ENCODE measurements around the gene GRHPR.

The GRHPR gene

DNA sequence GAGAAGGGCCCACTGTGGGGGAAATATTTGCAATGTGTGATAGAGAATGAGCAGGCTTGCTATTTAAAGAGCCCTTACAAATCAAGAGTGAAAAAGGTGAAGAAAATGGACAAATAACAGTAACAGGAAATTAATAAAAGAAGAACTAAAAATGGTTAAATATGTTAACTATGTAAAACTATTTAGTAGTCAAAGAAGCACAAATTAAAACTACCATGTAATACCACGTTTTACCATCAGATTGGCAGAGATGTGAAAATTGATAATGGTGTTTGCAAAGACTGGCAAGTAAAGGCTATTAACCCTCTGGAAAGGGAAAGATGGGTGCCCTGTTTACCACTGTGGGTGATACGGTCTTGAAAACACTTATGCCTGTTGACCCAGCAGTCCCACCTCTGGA lies 23.2 kb upstream of the GRHPR start:
- DNase-seq: no peak

GRCh38 chr9:37404590-37404989 lies 17.9 kb upstream of the GRHPR start:
- DNase-seq: no peak

DNA sequence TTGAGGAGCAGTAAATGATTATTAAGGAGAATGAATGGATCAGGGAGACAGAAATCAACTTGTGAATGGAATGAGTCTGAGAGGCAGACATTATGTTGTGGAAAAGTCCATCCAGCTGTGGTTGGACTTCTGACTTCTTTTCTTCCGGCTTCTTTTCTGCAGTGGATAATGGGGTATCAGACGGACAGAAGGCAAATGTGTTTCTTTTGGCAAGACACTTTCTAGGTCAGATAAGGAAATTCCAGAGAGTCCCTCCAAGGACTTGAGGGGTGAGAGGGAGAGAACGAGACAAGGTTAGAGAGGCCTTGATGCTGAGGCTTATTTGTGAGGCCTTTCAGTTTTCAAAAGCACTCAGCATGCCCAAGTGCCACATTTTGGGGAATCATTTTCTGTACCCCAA lies 17.1 kb upstream of the GRHPR start:
- DNase-seq: no peak

DNA sequence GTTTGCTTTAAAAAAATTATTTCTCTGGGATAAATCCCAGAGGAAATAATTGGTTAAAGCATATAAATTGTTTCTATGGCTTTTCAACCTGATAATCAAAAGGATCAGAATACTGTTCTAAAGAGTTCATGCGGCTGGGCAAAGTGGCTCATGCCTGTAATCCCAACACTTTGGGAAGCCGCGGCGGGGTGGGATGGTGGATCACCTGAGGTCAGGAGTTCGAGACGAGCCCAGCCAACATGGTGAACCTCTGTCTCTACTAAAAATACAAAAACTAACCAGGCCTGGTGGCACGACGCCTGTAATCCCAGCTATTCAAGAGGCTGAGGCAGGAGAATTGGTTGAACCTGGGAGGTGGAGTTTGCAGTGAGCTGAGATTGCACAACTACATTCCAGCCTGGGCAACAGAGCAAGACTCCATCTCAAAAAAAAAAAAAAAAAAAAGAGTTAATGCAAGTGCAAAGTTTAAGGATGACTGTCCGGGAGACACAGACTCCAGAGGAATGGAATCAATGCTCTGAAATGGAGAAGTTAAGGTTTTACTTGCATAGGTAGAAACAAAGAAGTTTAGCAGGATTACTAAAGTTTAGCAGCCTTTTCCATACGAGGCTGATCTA lies 16.6 kb upstream of the GRHPR start:
- no peak for DNase-seq

DNA sequence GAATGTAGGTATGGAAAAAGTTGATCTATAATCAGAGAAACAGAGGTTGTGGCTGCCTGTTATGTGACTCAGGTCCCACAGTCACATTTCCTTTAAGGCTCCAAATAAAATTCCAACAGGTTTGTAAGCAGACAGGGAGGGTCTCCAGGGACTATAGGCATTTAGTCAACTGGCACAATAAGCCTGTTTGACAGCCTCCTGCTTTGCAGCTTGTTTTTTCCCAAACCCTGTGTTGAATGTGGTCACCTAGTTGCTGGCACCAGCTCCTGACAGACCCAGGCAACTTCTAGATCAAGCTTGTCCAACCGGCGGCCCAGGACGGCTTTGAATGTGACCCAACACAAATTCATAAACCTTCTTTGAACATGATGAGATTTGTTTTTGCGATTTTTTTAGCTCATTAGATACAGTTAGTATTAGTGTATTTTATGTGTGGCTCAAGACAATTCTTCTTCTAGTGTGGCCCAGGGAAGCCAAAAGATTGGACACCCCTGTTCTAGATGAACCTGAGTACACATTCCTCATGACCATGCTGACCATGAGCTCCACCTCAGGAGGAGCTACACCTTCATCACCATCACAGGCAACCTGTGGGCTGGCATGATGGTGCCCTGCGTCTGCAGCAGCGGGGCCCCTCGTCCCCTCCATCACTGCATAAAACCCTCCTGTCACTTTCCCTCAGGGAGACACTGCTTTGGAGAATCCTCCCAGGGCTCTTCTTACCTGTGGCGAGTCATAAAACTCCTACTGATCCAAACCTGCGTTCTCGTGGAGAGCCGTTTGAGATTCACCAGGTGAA lies 15.7 kb upstream of the GRHPR start:
- DNase-seq: no peak

- DNase-seq: no peak
These were observed 15.0 kb upstream of the GRHPR start for GRCh38 chr9:37407468-37407867.

DNA sequence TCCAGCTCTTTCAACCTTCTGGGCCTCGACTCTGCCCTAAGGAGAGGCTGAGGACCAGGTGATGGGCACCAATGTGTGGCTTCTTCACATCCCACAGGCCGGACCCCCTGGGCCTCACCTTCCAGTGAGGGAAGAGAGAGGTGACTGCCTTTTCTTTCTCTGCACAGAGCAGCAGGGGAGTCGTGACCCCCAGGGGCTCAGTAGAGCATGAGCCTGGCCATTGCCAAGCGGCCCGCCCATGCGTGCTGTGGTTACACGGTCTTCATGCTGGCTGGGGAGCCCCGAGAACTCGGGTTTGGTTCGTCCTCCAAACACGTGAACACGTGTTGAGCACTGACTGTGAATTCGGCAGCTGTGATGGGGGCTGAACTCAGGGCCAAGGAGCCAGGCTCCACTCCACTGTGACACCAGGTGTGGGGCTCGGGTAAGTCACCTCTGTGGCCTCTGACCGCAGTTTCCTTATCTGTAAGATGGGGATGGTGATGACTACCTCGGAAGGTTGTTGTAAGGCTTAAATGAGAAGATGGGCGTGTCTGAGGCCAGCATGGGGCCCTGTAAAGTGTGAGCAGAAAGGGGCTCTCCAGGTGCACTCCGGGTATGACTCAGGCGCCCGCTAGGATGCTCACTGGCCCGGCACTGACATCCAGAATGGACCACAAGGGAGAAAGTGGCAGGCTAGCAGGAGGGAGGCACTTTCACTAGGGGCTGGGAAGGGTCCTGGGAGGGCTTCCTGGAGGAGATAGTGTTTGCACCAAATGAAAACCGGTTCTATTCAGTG lies 13.4 kb upstream of the GRHPR start:
- DNase-seq: no peak

DNA sequence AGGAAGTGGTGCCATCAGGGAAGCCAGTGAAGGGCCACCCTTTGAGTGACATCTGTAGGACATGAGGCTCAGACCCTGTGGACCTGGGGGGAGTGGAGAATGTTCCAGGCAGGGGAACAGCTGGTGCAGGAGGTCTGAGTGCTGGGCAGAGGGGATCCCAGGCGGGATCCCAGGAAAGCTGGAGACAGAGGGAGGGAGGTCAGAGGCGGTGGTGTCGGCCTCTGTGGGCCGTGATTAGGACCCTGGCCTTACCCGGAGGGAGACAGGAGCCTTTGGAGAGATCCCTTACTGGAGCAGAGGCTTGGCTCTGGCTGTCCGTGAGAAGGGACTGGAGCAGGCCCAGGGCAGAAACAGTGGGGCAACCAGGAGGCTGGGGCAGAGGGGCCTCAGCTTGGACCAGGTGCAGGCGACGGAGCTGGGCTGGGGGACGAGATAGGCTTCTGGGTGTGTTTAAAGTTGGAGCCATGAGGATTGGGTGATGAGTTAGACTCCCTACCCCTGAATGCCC lies 12.1 kb upstream of the GRHPR start:
- no peak for DNase-seq

GRCh38 chr9:37410969-37411785 lies 11.3 kb upstream of the GRHPR start:
- peak in 1 of 4 experiments; percentile 26 for DNase-seq

GRCh38 chr9:37412431-37413151 lies 9.9 kb upstream of the GRHPR start:
- DNase-seq: no peak

- no peak for DNase-seq
These were observed 9.2 kb upstream of the GRHPR start for GRCh38 chr9:37413311-37413710.

DNA sequence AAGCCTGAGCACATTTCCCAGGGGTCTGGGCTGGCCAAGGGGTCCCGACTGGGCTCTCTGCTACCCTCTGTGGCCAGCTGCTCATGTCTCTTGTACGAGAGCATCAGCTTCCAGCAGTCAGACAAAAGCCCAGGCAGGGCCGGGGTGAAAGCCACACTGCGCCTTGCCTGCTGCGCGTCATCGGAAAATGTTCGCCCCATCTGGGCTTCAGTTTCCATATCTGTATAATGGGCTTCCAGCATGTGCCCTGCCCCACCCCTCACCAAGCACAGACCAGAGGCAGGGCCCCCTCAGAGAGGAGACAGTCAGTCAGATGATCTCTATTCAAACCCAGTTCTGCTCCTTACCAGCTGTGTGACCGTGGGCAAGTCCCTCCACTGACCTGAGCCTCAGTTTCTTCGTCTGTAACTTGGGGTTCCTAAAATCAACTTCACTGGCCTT lies 8.0 kb upstream of the GRHPR start:
- no peak for DNase-seq

GRCh38 chr9:37415011-37415719 lies 7.3 kb upstream of the GRHPR start:
- peak; percentile 77 to 85 (median 80) for DNase-seq

- no peak for DNase-seq
These were observed 5.2 kb upstream of the GRHPR start for GRCh38 chr9:37417252-37417803.

DNA sequence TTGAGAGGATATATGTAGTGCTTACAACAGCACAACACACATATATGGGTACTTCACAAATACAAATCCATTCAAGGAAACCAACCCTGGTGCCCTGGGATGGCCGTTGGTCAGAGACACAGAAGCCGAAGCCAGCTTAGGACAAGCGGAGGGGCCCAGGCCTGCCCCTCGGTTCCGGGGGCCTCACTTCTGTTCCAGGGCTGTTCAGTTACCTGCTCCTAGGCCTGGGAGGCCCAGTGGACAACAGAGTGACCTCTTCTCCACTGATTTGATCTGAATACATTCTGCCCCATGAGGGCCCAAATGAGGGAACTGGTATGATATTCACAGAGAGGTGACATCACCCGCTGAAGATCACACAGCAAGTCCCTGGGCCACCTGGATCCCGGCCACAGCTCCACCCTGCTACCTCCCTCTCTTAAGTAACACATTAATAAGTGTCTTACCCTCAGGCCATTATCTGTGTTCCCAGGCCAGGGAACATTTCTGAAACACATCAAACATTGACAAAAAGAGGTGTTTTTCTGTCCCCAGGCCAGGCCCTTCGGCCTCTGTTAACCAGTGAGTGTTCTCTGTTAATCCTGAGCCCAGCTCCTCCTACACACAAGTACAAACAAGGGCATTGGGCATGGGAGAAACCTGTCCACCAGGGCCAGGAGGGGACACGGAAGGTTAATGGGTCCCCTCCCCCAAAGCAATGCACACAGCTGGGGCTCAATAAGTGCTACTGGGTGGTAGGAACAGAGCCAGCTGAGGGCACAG lies 4.5 kb upstream of the GRHPR start:
- DNase-seq: no peak

- DNase-seq: no peak
These were observed 3.3 kb upstream of the GRHPR start for GRCh38 chr9:37419204-37419603.

GRCh38 chr9:37420271-37421215 lies 2.0 kb upstream of the GRHPR start:
- no peak for DNase-seq

DNA sequence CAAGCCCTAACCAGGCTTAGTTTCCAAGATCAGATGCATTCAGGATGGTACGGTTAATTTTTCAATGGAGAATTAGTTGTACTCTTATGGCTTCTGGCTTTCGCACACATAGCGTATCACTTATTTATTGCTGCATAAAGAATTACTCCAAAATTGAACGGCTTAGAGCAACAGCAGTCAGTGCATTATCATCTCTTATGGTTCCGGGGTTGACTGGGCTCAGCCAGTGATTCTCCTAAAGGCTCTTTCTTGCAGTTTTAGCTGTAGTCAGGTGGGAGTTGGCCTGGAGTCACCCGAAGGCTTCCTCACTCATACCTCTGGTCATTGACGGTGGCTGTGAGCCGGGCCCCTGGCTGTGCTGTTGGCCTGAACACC lies 595 bp upstream of the GRHPR start:
- peak in 2 of 4 experiments; percentile 77 to 85 for DNase-seq

DNA sequence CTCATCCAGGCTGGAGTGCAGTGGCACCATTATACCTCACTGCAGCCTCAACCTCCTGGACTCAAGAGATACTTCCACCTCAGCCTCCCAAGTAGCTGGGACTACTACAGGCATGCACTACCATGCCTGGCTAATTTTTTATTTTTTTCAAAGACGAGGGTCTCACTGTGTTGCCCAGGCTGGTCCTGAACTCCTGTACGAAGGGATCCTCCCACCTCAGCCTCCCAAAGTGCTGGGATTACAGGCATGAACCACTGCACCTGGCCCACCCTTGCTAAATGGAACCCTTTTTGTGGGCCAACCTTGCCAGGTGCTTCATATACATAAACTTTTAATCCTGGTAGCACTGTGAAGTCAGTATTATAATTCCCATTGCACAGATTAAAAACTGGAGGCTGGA lies 1.0 kb downstream of the GRHPR start:
- DNase-seq: no peak

Data from suppressor macrophage (primary cell).